Right ventricle myocardium superior (tissue), 1 donor: ENCODE measurements around the gene GNLY. TPM values are rescaled to one million over a fixed set of nuclear protein-coding genes. Genes with fewer than 3 reads are reported as not detected.
A peak's percentile ranks its signal among the peaks of the same experiment; 100 is the strongest.

Experiments used
- ATAC-seq: fragments of 200-7000 bp; cut with Tn5 transposase; one replicate; pipeline ENCODE4 v1.9.1; 2020; ENCODE audit warnings: mild to moderate bottlenecking; ENCODE audit not compliant: poor library complexity
- DNase-seq: peaks from one replicate; pipeline ENCODE4 v3.0.0-alpha.2; 2020
- intact Hi-C: fragments of 100-400 bp; cut with DNase I; formaldehyde crosslinking; loops from one replicate; pipeline ENCODE4 v1.11.2; 2022
- total RNA-seq: library from RNA; stranded (reverse); fragmentation: NEBNext Ultra II Directional; extraction: Animal tissue kit (Norgen Biotek cat#: 25700); gene quantifications from one replicate; pipeline ENCODE4 v1.2.1, GENCODE V29; 2021
- donor health status: DM: no; HTN: yes; CAD: no; lungs with severe emphysema.

The GNLY gene
- total RNA-seq, 1 donor from 2014 or later, result 1.7 TPM

DNA sequence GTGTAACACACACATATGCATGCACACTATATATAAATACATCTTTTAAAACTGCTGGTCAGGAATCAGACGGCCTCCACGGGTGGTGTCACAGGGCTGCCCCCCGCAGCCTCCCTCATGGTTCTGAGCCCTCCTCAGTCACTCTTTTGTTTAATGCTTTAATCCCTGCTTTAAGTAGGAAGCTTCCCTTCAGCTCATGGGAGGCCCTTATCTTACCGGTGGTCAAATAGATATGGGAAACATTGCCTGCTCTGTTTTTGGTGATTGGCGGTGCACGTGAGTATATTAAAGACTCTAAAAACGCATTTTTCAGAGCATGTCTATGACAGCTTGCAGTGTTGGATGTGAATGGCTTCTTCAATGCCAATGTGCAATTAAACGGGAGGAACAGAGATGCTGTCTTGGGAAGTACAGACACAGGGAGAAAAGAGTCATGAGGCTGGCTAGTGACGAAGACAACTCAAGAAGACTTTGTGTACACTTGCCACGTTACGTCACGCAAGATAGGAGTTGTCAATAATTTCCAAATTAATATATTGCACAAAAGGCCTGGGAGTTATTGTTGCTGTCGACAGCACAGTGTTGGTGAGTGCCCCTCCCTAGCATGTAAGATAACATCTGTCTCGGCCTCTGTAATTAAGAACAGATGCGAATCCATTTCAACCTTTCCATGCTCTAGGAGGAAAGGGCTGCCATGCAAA is 23.3 kb downstream of the GNLY start:
- ATAC-seq, result no peak
- intact Hi-C loops, result no loop called here
- no peak for DNase-seq

- ATAC-seq (no peak), DNase-seq (no peak)
- intact Hi-C loops, result no loop called here
Measured at GRCh38 chr2:85718009-85718391, 23.8 kb downstream of the GNLY start.

DNA sequence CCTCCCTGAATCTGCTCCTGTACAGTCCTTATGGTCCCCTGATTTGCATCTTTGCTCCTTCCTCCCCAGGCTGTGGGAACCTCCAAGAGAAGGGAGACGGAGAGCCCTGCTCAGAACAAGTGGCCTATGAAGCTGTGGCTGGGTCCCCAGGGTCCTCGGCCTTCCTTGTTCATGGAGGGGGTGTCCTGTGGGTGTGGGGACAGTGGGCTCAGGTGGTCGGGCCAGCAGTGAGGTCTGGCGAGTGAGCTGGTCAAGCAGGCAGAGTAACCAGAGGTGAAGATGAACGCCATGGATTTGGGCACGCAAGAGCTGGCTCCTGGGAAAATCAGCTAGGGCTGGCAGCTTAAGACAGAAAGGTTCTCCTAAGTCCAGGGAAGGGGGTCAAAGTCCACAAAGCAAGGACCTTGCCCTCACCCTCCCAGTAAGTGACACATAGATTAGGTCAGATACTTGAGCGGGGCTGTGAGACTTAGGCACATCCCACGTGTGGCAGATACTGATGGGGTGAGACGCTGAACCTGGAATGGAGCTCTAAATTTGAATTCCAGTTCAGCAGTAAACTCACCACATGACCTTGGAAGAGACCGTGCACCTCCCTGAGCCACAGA is 24.8 kb downstream of the GNLY start:
- peak; percentile 26 for ATAC-seq
- intact Hi-C loops, result no loop called here
- no peak for DNase-seq

GRCh38 chr2:85719609-85720240 is 25.6 kb downstream of the GNLY start:
- DNase-seq, result peak; percentile 78
- intact Hi-C loops, result loop anchor here (10.0 kb wide), 1 partner anchor 355 kb away; no protein-coding TSS in a partner anchor
- ATAC-seq, result peak; percentile 85

GRCh38 chr2:85720533-85720932 is 26.4 kb downstream of the GNLY start:
- DNase-seq, result no peak
- ATAC-seq, result no peak
- intact Hi-C loops, result loop anchor here (10.0 kb wide), 1 partner anchor 354 kb away; no protein-coding TSS in a partner anchor

DNA sequence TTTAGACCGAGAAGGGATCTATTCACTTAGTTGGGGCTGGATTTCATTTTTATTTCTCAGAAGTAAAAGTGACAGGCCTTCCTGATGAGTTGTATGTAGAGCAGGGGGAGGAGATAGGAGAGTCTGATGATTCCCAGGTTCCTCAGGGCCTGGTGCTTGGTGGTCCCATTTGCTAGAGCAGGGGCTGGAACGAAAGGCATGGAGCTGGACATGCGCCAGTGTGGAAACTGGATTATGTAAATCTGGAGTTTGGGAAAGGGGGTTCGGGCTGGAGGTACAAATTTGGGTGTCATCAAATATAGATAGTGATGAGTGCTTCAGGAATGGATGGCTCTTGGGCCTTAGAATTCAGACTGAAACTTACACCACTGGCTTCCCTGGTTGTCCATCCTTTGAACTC is 27.5 kb downstream of the GNLY start:
- ATAC-seq (no peak), DNase-seq (no peak)
- intact Hi-C loops, result loop anchor here (10.0 kb wide), 1 partner anchor 353 kb away; no protein-coding TSS in a partner anchor

GRCh38 chr2:85722519-85722918 is 28.4 kb downstream of the GNLY start:
- intact Hi-C loops, result loop anchor here (10.0 kb wide), 1 partner anchor 352 kb away; no protein-coding TSS in a partner anchor
- DNase-seq (no peak), ATAC-seq (no peak)

- no peak for ATAC-seq
- no peak for DNase-seq
- intact Hi-C loops, result loop anchor here (10.0 kb wide), 1 partner anchor 351 kb away; no protein-coding TSS in a partner anchor
Measured at GRCh38 chr2:85723707-85724360, 29.7 kb downstream of the GNLY start.

DNA sequence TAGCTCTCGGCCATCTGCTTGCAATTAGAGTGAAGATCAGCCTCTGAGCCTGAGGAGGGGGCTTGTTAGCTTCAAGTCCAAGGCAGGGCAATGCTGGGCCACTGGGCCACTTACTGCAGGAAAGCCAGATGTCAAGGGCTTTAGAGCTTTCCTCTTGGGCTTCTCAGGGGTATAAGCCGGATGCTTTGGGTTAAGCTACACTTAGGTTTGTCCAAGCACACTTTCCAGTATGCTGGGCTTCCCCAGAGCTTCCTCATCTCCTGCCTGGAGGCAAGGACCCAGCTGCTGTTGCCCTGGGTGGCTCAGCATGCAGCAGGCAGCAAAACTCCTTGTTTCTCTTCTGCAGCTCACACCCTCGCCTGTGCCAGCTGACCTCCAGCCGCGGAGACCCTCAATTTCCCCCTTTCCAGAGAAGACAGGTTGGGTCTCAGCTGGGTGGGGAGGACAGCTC is 30.6 kb downstream of the GNLY start:
- intact Hi-C loops, result loop anchor here (10.0 kb wide), 1 partner anchor 350 kb away; no protein-coding TSS in a partner anchor
- ATAC-seq (no peak), DNase-seq (no peak)

GRCh38 chr2:85725451-85725850 is 31.3 kb downstream of the GNLY start:
- ATAC-seq, result no peak
- DNase-seq, result no peak
- intact Hi-C loops, result loop anchor here (10.0 kb wide), 1 partner anchor 349 kb away; no protein-coding TSS in a partner anchor

DNA sequence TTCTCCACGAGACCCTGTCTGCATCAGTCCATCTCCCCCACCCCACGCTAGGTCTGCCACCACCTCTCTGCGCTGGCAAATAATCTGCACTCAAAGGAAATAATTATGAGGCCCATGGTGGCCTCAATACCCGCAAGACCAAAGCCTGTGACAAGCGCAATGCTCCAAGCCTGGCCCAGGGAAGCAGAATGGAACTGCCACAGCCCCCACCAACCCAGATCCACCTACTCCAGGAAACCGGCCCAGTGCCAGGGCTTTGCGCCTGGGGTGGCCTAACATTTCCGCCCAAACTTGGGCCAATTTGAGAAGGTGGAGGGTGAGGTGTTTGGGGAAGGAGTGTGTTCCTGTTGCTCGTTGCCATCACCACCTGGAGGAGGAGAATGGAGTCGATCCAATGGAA is 33.6 kb downstream of the GNLY start:
- DNase-seq, result no peak
- no peak for ATAC-seq
- intact Hi-C loops, result loop anchor here (2.0 to 10.0 kb wide), 2 partner anchors 87 to 347 kb away; no protein-coding TSS in a partner anchor

DNA sequence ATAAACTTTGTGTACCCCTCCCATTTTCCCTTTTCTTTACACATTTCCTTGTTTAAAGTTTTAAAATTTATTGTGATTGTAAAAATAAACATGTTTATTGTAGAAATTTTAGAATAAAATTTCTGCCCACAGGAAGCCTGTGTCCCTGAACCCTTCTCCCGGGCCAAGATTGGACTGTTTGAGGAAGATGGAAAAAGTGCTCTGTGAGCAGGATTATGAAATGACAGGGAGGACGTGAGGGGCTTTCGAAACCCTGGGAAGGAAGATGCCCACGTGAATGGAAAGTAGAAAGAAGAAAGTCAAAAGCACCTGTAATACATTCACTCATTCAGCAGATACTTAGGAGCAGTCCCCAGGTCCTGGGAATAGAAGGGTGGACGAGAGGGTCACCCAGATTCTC is 34.2 kb downstream of the GNLY start:
- ATAC-seq, result no peak
- intact Hi-C loops, result loop anchor here (2.0 to 10.0 kb wide), 2 partner anchors 86 to 346 kb away; no protein-coding TSS in a partner anchor
- DNase-seq, result no peak

GRCh38 chr2:85728883-85729824 is 35.0 kb downstream of the GNLY start:
- ATAC-seq, result peak; percentile 97

DNA sequence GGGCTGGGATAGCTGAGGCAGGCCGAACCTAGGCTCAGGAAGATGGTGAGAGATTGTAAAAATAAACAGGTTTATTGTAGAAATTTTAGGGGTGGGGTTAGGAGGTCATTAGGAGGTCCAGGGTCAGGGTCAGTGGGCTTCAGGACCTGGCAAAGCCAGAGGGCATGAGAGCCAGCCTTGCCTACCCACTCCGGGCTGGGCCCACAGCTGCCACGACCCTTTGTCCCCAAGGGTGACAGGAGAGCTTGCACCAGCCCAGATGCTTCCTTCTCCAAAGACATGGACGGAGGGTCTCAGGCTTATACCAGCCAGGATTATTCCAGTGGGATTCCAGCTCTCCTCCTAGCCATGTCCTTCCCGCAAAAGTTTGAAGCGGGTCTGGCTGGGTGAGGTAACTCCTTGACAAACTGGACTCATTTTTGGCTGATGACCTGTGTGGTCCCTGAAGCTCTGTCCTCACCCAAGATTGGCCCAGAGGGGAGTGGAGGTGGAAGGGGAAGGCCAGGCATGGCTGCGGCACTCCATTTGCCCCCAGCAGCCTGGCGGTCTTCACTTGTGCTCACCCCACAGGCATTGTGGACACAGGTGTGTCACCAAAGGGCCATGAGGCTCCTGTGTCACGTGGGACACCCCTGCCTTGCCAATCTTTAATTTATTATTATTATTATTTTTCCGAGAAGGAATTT is 35.8 kb downstream of the GNLY start:
- ATAC-seq (no peak), DNase-seq (no peak)
- intact Hi-C loops, result loop anchor here (2.0 to 10.0 kb wide), 2 partner anchors 85 to 345 kb away; no protein-coding TSS in a partner anchor

More at GRCh38 chr2:85728883-85729824, 35.0 kb downstream of the GNLY start:
- peak; percentile 94 for DNase-seq
- intact Hi-C loops, result loop anchor here (2.0 to 10.0 kb wide), 2 partner anchors 86 to 346 kb away; no protein-coding TSS in a partner anchor

DNA sequence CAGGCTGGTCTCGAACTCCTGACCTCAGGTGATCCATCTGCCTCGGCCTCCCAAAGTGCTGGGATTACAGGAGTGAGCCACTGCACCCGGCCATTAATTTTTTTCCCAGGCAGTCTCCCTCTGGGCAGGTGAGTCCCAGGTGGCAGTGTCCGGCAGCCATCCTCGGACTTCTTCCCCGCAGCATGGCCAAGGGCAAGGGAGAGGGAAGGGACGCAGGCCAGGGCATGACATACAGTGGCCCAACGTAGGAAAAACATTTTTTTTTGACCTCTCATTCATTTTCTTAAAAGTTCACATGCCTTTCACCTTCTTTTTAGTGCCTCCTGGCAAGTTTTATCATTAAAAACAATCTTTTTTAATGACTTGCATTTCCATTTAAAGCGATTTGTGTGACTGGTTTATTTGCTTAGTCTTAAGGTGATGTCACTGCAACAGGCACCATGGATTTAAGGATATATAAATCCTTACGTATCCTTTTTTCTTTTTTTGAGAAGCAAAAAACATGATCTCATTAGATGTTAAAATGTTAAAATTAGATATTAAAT is 36.6 kb downstream of the GNLY start:
- intact Hi-C loops, result no loop called here
- no peak for ATAC-seq
- DNase-seq, result no peak

GRCh38 chr2:85731606-85732005 is 37.4 kb downstream of the GNLY start:
- no peak for DNase-seq
- intact Hi-C loops, result no loop called here
- no peak for ATAC-seq
